Ureter (tissue), 1 donor: ENCODE results near the gene ALK. TPM values are rescaled to one million over a fixed set of nuclear protein-coding genes. Genes with fewer than 3 reads are reported as not detected.
"Not testable (repeated sequence)": the region's sequence is repeated elsewhere in the genome, so short reads cannot be mapped to it uniquely, and the experiment has no call there.

ENCODE experiments used
- DNase-seq: peaks from one replicate; pipeline ENCODE4 v3.0.0-alpha.2; 2020; ENCODE audit warnings: low spot score
- total RNA-seq: library from RNA; stranded (reverse); gene quantifications from one replicate; pipeline ENCODE4 v1.2.4, GENCODE V29; 2023
- donor health status: DM: yes; HTN: yes; CAD: no.

The ALK gene
- total RNA-seq, 1 donor from 2014 or later: 0.36 TPM

- DNase-seq: no peak
These were observed 79.9 kb downstream of the ALK start for GRCh38 chr2:29841386-29842004.

GRCh38 chr2:29839306-29839705, 82.1 kb downstream of the ALK start:
- no peak for DNase-seq

- DNase-seq: no peak
These were observed 83.5 kb downstream of the ALK start for GRCh38 chr2:29837925-29838324.

- no peak for DNase-seq
These were observed 86.8 kb downstream of the ALK start for GRCh38 chr2:29834624-29835023.

GRCh38 chr2:29834036-29834540, 87.3 kb downstream of the ALK start:
- no peak for DNase-seq

- no peak for DNase-seq
These were observed 89.8 kb downstream of the ALK start for GRCh38 chr2:29831560-29831959.

DNA sequence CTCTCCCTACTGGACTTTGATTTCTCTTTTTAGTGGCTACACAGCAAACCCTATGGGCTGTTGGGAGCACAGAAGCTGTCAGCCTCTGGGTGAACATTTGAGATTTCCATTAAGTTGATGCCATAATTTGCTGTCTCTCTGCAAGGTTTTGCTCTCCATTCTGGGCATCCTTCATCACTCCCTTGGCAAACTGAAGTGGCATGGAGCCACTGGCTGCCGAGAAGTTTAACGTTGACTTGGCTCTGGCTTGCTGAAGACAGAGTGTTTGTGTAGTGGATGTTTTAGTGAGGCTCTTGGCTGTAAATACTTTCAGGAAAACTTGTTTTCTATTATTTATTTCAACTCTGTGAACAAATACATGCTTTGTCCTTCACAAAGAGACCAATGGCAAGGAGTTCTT, 91.5 kb downstream of the ALK start:
- DNase-seq: no peak

DNA sequence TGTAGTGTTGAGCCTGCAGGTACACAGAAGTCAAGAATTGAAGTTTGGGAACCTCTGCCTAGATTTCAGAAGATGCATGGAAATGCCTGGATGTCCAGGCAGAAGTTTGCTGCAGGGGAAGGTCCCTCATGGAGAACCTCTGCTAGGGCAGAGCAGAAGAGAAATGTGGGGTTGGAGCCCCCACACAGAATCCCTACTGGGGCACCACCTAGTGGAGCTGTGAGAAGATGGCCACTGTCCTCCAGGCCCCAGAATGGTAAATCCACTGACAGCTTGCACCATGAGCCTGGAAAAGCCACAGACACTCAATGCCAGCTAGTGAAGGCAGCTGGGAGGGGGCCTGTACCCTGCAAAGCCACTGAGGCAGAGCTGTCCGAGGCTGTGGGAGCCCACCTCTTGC, 97.2 kb downstream of the ALK start:
- DNase-seq: not testable (repeated sequence)

DNA sequence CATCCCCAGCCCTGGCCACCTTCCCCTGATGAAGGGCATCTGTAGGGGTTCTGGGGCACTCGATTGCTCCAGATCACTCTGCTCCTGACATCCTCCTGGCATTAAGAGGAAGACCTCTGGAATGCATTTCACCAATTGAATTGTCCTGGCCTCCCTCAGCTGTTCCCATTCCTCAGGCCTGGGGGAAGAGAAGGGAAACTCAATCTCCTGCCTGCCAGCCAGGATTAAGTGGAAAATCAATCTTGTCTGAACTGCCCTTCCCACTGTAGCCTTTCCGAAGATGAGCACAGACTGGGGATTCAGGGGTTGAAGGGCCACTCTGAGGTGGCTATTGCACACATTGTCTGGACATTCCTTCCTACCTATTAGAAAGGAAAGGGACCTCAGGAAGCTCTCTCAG, 99.8 kb downstream of the ALK start:
- DNase-seq: no peak

- DNase-seq: no peak
These were observed 101.8 kb downstream of the ALK start for GRCh38 chr2:29819570-29819969.

DNA sequence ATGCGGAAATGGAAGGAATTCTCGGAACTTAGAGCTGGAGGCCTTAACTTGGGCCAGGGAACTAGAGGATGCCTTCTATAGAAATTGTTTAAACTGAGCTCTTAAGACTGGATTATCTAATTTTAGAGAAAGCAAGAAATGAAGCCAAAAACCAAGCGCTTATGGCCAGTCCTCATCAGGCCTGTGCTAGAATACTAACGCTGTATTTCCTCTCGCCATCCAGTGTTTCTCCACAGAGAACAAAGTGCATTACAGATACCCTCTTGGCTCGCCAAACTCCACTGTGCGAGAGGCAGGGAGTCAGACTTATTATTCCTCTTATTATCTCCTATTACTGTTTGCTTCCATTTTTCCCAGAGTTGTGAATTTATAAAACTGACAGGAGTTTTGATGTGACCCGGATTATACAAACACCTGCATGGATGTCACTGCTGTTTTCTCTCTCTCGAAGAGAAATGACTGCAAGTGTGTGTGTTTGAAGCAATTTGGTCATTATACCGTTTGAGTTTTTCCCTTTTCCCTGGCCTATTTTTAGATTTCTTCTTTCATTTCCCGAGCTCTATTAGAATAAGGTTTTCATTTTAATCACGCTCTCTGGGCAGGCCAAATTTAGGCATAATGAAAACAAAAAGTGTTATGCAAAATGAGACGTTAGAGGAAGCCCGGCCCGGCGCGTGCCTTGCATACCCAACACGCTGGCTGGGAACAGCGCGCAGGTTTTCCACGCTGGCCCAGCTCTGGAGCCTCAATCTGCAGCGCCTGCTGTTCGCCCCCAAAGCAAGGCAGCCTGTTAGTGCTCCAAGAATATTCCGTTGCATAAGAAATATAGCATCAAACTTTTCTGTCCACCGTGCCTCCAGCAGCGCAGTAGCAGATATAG, 103.3 kb downstream of the ALK start:
- no peak for DNase-seq

DNA sequence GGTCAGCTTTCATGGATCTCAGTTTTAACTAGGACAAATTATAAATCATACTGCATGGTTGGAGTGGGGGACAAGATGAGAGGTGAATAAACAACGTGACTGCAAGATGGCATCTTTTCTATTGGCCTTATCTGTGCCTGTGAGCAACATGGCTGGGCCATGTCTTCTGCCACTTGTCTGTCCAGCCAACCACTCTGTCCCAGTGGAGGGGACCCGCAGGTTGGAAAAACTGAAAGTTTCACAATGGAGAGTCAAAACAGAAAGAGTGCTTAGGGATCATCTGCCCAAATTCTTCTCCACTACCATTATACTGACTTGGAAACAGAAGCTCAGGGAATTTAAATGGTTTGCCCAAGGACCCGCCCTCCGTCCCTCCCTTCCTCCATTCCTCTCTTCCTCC, 104.1 kb downstream of the ALK start:
- no peak for DNase-seq

- DNase-seq: no peak
These were observed 104.7 kb downstream of the ALK start for GRCh38 chr2:29816651-29817050.

- no peak for DNase-seq
These were observed 110.0 kb downstream of the ALK start for GRCh38 chr2:29811378-29811777.

GRCh38 chr2:29810956-29811355, 110.4 kb downstream of the ALK start:
- DNase-seq: no peak

DNA sequence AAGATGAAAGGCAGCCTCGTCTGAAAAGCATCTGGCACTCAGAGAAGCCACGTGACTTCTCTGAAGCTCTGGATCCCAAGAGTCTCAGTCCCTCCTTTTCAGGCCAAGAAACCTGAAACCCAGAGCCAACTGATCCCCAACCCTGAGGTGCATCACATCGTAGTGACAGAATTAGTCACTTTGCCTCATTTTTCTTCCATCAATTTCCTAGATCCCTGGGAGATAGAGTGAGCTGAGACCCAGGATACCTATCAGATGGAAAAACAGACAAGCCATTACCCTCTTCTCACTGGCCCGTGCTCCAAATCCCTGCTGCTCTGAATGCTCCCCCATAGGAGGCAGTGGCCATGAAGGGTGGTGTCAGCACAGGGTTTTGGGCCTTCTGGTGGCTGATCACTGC, 113.1 kb downstream of the ALK start:
- no peak for DNase-seq

DNA sequence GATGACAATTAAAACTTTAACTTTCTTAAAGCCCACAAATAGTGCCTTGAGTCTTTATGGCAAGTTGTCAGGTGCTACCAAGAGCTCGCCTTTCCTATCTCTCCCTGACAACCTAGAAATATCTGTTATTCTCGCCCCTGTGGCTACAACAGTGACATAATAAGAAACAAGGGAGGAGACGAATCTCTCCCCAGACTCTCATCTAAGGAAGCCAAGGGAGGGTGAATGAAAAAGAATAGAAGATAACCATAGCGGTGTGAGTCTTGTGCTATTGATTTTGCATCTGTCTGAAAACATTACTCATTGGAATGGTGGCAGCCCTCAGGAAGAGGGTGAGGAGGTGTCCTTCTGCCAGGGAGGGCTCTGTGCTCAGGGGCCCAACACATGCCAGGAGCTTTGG, 114.3 kb downstream of the ALK start:
- DNase-seq: no peak

GRCh38 chr2:29806461-29806860, 114.9 kb downstream of the ALK start:
- no peak for DNase-seq

DNA sequence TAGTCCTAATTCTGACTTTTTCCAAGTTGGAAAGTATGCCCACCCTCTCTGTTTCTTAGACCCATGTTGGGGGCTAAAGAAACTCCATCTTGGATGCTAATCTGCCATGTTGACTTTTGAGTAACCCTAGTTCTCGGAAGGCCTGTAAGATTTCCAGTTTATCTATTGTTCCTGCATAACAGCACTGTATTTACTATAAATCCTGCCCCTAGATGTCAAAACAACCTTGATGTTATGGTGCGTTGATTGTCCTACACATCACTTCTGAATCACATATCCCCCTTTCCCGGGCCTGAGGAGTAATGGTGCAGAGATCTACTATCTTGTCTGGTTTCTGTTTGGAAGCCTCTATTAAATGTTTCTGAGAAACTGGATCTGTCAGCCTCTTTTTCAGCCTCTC, 116.7 kb downstream of the ALK start:
- DNase-seq: no peak

DNA sequence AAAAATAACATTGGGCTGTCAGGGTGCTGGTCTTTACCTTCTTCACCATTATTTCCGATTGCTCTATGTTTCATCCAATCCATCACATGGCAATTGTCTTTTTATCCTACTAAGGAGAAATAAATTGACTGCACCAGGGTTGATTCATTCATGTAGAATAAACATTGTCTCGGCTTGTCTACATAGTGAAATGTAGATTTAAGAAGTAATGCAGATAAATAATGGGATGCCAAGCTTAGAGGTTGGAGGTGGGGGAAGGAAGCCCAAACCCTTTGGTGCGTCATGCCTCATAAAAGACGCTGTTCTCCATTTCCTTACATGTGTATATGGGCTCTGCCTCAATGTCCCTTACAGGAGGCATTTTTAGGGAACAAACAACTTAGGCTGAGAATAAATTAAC, 117.8 kb downstream of the ALK start:
- DNase-seq: no peak

- DNase-seq: no peak
These were observed 118.4 kb downstream of the ALK start for GRCh38 chr2:29802986-29803385.

DNA sequence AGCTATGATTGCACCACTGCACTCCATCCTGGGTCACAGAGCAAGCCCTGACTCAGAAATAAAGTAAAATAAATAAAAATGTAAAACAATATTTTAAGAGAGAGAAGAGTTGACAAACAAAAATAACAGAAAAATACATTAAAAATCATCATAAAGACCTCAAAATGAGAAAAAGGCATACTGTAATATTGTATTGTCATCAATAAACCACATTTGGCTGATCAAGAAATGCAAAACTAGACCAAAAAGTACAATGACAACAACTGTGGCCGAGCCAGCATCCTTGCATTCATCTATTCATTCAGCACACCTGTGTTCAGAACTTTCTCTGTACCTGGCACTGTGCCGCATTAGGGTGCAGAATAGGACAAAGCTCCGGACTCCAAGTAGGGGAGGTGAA, 121.8 kb downstream of the ALK start:
- DNase-seq: no peak

DNA sequence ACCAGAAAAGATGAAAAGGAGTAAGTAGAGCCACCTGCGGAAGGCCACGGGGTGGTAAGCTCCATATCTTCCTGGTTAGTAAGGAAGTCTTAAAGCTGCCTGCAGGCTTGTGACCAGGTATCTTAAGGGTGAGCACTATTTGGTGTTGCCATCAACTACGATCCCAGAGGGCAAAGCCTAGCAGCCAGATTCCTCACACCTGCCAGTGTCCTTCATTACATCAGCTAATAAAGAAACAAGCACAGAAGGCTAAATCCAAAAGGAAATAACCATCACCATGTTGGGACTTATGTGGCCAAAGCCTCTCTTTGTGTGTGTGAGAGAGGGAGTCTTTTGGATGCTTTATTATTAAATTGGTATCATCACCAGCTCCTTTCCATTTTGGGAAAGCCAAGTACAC, 123.5 kb downstream of the ALK start:
- no peak for DNase-seq
